ENCODE data around the gene DUSP3. TPM values are rescaled to one million over a fixed set of nuclear protein-coding genes. Genes with fewer than 3 reads are reported as not detected.
"Not testable (repeated sequence)": the region's sequence is repeated elsewhere in the genome, so short reads cannot be mapped to it uniquely, and the experiment has no call there.

The DUSP3 gene
- total RNA-seq, 1 donor from 2014 or later: 36.4 TPM

DNA sequence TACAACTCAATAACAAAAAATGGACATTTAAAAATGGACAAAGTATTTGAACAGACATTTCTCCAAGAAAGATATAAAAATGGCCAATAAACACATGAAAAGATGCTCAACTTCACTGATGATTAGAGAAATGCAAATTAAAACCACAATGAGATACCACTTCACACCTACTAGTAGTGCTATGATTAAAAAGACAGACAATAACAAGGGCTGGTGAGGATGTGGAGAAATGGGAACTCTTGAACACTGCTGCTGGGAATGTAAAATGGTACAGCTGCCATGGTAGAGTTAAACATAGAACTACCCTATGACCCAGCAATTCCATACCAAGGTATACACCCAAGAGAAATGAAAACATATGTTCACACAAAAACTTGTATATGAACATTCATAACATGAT, 26.3 kb upstream of the DUSP3 start:
- no peak for DNase-seq (ENCODE audit: extremely low spot score, unreplicated experiment)
- TF ChIP-seq, protein P1, sequence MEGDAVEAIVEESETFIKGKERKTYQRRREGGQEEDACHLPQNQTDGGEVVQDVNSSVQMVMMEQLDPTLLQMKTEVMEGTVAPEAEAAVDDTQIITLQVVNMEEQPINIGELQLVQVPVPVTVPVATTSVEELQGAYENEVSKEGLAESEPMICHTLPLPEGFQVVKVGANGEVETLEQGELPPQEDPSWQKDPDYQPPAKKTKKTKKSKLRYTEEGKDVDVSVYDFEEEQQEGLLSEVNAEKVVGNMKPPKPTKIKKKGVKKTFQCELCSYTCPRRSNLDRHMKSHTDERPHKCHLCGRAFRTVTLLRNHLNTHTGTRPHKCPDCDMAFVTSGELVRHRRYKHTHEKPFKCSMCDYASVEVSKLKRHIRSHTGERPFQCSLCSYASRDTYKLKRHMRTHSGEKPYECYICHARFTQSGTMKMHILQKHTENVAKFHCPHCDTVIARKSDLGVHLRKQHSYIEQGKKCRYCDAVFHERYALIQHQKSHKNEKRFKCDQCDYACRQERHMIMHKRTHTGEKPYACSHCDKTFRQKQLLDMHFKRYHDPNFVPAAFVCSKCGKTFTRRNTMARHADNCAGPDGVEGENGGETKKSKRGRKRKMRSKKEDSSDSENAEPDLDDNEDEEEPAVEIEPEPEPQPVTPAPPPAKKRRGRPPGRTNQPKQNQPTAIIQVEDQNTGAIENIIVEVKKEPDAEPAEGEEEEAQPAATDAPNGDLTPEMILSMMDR (IDR thresholded peaks at IDR 0.05): no peak
- Mint-ChIP-seq H3K27ac (ENCODE audit: unreplicated experiment) (no peak overlapping the region), H3K9me3 (ENCODE audit: unreplicated experiment) (peaks cover 5% of the 10 kb centered on the region), H3K36me3 (ENCODE audit: unreplicated experiment) (peaks cover 19% of the 10 kb centered on the region), H3K27me3 (ENCODE audit: unreplicated experiment) (no peaks in the 10 kb centered on the region), H3K4me1 (ENCODE audit: unreplicated experiment) (no peaks in the 10 kb centered on the region), H3K4me3 (ENCODE audit: unreplicated experiment) (no peak overlapping the region)

DNA sequence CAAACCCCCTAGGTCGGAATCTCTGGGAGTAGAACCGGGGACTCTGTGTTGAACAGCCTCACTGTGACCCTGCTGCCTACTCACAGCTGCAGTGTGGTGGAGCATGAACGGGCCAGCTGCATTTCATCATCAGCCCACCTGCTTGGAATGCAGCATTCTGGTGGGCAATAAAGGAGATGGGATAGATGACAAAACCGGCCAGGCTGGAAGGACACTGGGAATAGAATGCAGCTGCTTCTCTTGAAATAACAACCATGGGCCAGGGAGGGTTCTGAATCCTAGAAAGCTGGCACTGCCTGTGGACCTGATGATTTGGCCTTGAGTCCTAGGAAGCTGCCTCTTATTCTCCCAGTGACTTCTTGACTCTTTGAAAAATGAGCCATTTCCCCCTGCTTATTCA, 25.0 kb upstream of the DUSP3 start:
- no peak overlapping the region for H3K4me3 Mint-ChIP-seq (ENCODE audit: unreplicated experiment)
- H3K36me3 Mint-ChIP-seq (ENCODE audit: unreplicated experiment): peaks cover 19% of the 10 kb centered on the region
- TF ChIP-seq, protein P1 (IDR thresholded peaks at IDR 0.05): no peak
- H3K9me3 Mint-ChIP-seq (ENCODE audit: unreplicated experiment): peaks cover 5% of the 10 kb centered on the region
- no peak for DNase-seq (ENCODE audit: extremely low spot score, unreplicated experiment)
- H3K4me1 Mint-ChIP-seq (ENCODE audit: unreplicated experiment): no peaks in the 10 kb centered on the region
- H3K27ac Mint-ChIP-seq (ENCODE audit: unreplicated experiment): no peak overlapping the region
- no peaks in the 10 kb centered on the region for H3K27me3 Mint-ChIP-seq (ENCODE audit: unreplicated experiment)

DNA sequence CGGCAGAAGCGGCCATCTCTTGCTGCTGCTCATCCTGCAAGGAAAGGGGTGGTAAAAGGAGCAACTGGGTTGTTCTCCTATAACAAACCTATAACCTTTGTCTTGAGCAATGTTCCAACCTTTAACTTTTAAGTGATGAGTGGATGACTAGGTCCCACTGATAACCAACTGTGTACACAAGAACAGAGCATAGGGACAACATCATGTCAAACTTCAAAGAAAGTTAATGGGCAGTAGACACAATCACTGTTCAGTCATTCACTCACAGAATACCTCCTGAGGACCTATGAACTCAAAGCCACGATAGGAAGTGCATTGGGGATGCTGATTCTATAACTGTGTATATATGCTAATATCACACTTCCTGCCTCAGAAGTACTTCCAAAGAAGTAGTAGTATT, 23.1 kb upstream of the DUSP3 start:
- H3K4me3 Mint-ChIP-seq (ENCODE audit: unreplicated experiment): no peak overlapping the region
- no peaks in the 10 kb centered on the region for H3K4me1 Mint-ChIP-seq (ENCODE audit: unreplicated experiment)
- H3K27me3 Mint-ChIP-seq (ENCODE audit: unreplicated experiment): no peaks in the 10 kb centered on the region
- H3K36me3 Mint-ChIP-seq (ENCODE audit: unreplicated experiment): peaks cover 15% of the 10 kb centered on the region
- no peak for DNase-seq (ENCODE audit: extremely low spot score, unreplicated experiment)
- TF ChIP-seq, protein P1 (IDR thresholded peaks at IDR 0.05): no peak
- H3K27ac Mint-ChIP-seq (ENCODE audit: unreplicated experiment): no peak overlapping the region
- peaks cover 5% of the 10 kb centered on the region for H3K9me3 Mint-ChIP-seq (ENCODE audit: unreplicated experiment)

DNA sequence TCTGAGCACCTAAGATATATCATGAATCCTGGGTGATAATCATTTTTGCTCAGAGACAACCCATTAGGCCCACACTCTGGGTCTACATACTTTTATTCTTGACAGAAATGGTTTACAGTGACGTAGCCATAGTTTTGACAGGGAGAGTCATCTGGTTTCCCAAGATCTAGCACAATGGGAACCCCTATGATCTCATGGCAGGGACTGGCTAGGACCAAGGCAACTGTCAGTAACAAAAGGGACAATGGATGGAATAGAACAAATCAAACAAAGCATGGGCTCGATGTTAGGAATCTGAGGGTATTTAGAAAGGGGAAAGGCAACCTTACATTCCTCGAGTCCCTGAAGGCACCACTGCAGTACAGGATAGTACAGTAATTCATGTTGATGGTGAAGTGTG, 22.0 kb upstream of the DUSP3 start:
- DNase-seq (ENCODE audit: extremely low spot score, unreplicated experiment): no peak
- no peak overlapping the region for H3K4me3 Mint-ChIP-seq (ENCODE audit: unreplicated experiment)
- H3K4me1 Mint-ChIP-seq (ENCODE audit: unreplicated experiment): no peaks in the 10 kb centered on the region
- H3K36me3 Mint-ChIP-seq (ENCODE audit: unreplicated experiment): peaks cover 15% of the 10 kb centered on the region
- H3K27me3 Mint-ChIP-seq (ENCODE audit: unreplicated experiment): peaks cover 5% of the 10 kb centered on the region
- H3K27ac Mint-ChIP-seq (ENCODE audit: unreplicated experiment): no peak overlapping the region
- H3K9me3 Mint-ChIP-seq (ENCODE audit: unreplicated experiment): peaks cover 5% of the 10 kb centered on the region
- TF ChIP-seq, protein P1 (IDR thresholded peaks at IDR 0.05): no peak

DNA sequence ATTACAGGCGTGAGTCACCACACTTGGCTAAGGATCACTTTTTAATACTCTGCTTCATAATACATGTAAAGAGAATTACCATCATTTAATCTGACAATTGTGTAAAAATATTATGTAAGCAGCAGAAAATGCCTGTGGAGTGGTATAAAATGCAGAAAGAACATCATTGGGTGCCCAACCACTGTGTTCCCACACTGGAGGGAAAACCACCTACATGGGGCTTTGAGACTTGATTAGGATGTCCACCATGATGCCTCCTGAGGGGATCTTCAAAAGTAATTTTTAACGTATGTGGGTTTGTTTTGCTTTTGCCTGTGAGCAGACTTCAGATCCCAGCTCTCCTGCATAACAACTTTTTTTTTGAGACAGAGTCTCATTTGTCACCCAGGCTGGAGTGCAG, 20.3 kb upstream of the DUSP3 start:
- no peak for DNase-seq (ENCODE audit: extremely low spot score, unreplicated experiment)
- TF ChIP-seq, protein P1 (IDR thresholded peaks at IDR 0.05): no peak
- Mint-ChIP-seq H3K36me3 (ENCODE audit: unreplicated experiment) (peaks cover 10% of the 10 kb centered on the region), H3K27ac (ENCODE audit: unreplicated experiment) (no peak overlapping the region), H3K9me3 (ENCODE audit: unreplicated experiment) (no peaks in the 10 kb centered on the region), H3K4me3 (ENCODE audit: unreplicated experiment) (no peak overlapping the region), H3K4me1 (ENCODE audit: unreplicated experiment) (no peaks in the 10 kb centered on the region), H3K27me3 (ENCODE audit: unreplicated experiment) (peaks cover 15% of the 10 kb centered on the region)

DNA sequence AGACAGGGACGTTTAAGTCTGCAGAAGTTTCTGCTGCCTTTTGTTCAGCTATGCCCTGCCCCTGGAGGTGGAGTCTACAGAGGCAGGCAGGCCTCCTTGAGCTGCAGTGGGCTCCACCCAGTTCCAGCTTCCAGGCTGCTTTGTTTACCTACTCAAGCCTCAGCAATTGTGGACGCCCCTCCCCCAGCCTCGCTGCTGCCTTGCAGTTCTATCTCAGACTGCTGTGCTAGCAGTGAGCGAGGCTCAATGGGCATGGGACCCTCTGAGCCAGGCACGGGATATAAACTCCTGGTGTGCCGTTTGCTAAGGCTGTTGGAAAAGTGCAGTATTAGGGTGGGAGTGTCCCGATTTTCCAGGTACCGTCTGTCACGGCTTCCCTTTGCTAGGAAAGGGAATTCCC, 19.2 kb upstream of the DUSP3 start:
- not testable (repeated sequence) for H3K4me1 Mint-ChIP-seq (ENCODE audit: unreplicated experiment); H3K27ac Mint-ChIP-seq (ENCODE audit: unreplicated experiment); H3K4me3 Mint-ChIP-seq (ENCODE audit: unreplicated experiment); H3K9me3 Mint-ChIP-seq (ENCODE audit: unreplicated experiment); DNase-seq (ENCODE audit: extremely low spot score, unreplicated experiment); H3K36me3 Mint-ChIP-seq (ENCODE audit: unreplicated experiment)
- H3K27me3 Mint-ChIP-seq (ENCODE audit: unreplicated experiment): peaks cover 17% of the 10 kb centered on the region

DNA sequence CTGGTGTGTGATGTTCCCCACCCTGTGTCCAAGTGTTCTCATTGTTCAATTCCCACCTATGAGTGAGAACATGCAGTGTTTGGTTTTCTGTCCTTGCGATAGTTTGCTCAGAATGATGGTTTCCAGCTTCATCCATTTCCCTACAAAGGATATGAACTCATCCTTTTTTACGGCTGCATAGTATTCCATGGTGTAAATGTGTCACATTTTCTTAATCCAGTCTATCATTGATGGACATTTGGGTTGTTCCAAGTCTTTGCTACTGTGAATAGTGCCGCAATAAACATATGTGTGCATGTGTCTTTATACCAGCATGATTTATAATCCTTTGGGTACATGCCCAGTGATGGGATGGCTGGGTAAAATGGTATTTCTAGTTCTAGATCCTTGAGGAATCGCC, 13.9 kb upstream of the DUSP3 start:
- not testable (repeated sequence) for H3K4me1 Mint-ChIP-seq (ENCODE audit: unreplicated experiment); H3K27ac Mint-ChIP-seq (ENCODE audit: unreplicated experiment); H3K9me3 Mint-ChIP-seq (ENCODE audit: unreplicated experiment); DNase-seq (ENCODE audit: extremely low spot score, unreplicated experiment); H3K36me3 Mint-ChIP-seq (ENCODE audit: unreplicated experiment); H3K4me3 Mint-ChIP-seq (ENCODE audit: unreplicated experiment)
- H3K27me3 Mint-ChIP-seq (ENCODE audit: unreplicated experiment): peaks cover 20% of the 10 kb centered on the region
